Fibroblast of mammary gland (primary cell): ENCODE data around the gene TWF2.

Source experiments
- DNase-seq: peaks from one replicate; pipeline ENCODE4 v3.0.0-alpha.2; 2010; ENCODE audit warnings: low read depth
- H3K4me3 ChIP-seq: 2 replicates; pipeline ENCODE4 v1.5.1; 2011; ENCODE audit warnings: low read depth, mild to moderate bottlenecking, low read length, moderate library complexity; ENCODE audit not compliant: control insufficient read depth
- CTCF ChIP-seq: conservative IDR thresholded peaks from 2 replicates; pipeline ENCODE4 v1.5.1; 2011; ENCODE audit warnings: low read depth, low read length, inconsistent platforms; ENCODE audit not compliant: control insufficient read depth, insufficient read depth

Gene TWF2

GRCh38 chr3:52204337-52205073, 34.5 kb downstream of the TWF2 start:
- peak; percentile 35 for DNase-seq
- no peak for TF ChIP-seq CTCF
- no peak overlapping the region for H3K4me3 ChIP-seq

- no peak for DNase-seq
- no peak for TF ChIP-seq CTCF
- H3K4me3 ChIP-seq = no peak overlapping the region
These were observed 35.3 kb downstream of the TWF2 start for GRCh38 chr3:52203701-52204100.

- DNase-seq = no peak
- no peak for TF ChIP-seq CTCF
- no peak overlapping the region for H3K4me3 ChIP-seq
These were observed 36.4 kb downstream of the TWF2 start for GRCh38 chr3:52202384-52203077.

- no peak overlapping the region for H3K4me3 ChIP-seq
- DNase-seq = peak; percentile 12
- no peak for TF ChIP-seq CTCF
These were observed 37.8 kb downstream of the TWF2 start for GRCh38 chr3:52200981-52201679.

GRCh38 chr3:52198643-52199608, 40.0 kb downstream of the TWF2 start:
- TF ChIP-seq CTCF = no peak
- DNase-seq = no peak
- peak overlapping the region; percentile 79 for H3K4me3 ChIP-seq
